K562 (cell line): ENCODE measurements around the gene ARHGAP26. TPM values are rescaled to one million over a fixed set of nuclear protein-coding genes. Genes with fewer than 3 reads are reported as not detected.

Source experiments
- ATAC-seq: fragments of 200-7000 bp; cut with Tn5 transposase; 3 replicates; pipeline ENCODE4 v1.9.1; 2020; ENCODE audit warnings: moderate library complexity
- BruUV-seq: library from RNA; stranded (reverse); fragments of 400-500 nt; replicated peaks from 2 replicates; lab custom pipeline; 2021; lab: Mats Ljungman, UMichigan
- CTCF ChIA-PET: fragments of 300-600 bp; formaldehyde crosslinking; extraction: SDS; loops from one replicate; lab custom pipeline; 2021; ENCODE audit warnings: low intra/inter-chr PET ratio; lab: Yijun Ruan, JAX
- POLR2A ChIA-PET: fragments of 300-600, 350-650 bp; sonication (Branson Sonifier 250); formaldehyde crosslinking; extraction: SDS; loops from one replicate; lab custom pipeline; 2021; ENCODE audit warnings: antibody characterized with exemption, inconsistent platforms; lab: Yijun Ruan, JAX
- DNase-seq, 4 experiments: peaks; one replicate each; pipeline versions ENCODE4 v3.0.0 to v3.0.0-alpha.2; 2011 to 2018; ENCODE audit warnings: low spot score in 3 of 4, mixed read lengths in 3 of 4; ENCODE audit errors: extremely low read depth in 1 of 4
- FAIRE-seq: peaks from 2 replicates; lab custom pipeline; 2011; peaks lifted over from hg19 to GRCh38; lab: Jason Lieb, UNC
- H2AFZ ChIP-seq: 2 replicates; pipeline ENCODE4 v1.6.0; 2011; ENCODE audit warnings: low read depth, low read length, control low read depth, inconsistent platforms
- H3K27ac ChIP-seq: fragments of 200-600 bp; 3 replicates; pipeline ENCODE4 v1.8.0; 2011; ENCODE audit warnings: low read depth, mild to moderate bottlenecking, control low read depth, inconsistent platforms, low read length, moderate library complexity, mixed read lengths; ENCODE audit errors: extremely low read depth
- H3K27me3 ChIP-seq, 2 experiments: fragments of 300-600 bp in 1 of 2; 2 replicates in 1 of 2; 3 replicates in 1 of 2; pipeline versions ENCODE4 v1.6.0 to v1.8.0; 2011; ENCODE audit warnings: inconsistent platforms in 2 of 2, low read length in 2 of 2, mild to moderate bottlenecking in 1 of 2, mixed read lengths in 1 of 2, moderate library complexity in 1 of 2; ENCODE audit not compliant: control insufficient read depth in 2 of 2, insufficient read depth in 2 of 2
- H3K36me3 ChIP-seq: fragments of 300-600 bp; 3 replicates; pipeline ENCODE4 v1.8.0; 2011; ENCODE audit warnings: mild to moderate bottlenecking, low read length, inconsistent platforms; ENCODE audit not compliant: control insufficient read depth, insufficient read depth
- H3K4me1 ChIP-seq, 2 experiments: fragments of 200-600 bp in 1 of 2; replicated peaks in 1 of 2; 2 replicates in 1 of 2; 3 replicates in 1 of 2; pipeline versions ENCODE4 v1.5.1 to v1.8.0; 2011; ENCODE audit warnings: inconsistent platforms in 2 of 2, low read length in 2 of 2, mild to moderate bottlenecking in 1 of 2, mixed read lengths in 1 of 2, moderate library complexity in 1 of 2; ENCODE audit not compliant: control insufficient read depth in 2 of 2, insufficient read depth in 2 of 2
- H3K4me2 ChIP-seq: 2 replicates; pipeline ENCODE4 v1.6.1; 2011; ENCODE audit warnings: low read length, control low read depth, inconsistent platforms, mixed read lengths; ENCODE audit not compliant: insufficient read depth
- H3K4me3 ChIP-seq: fragments of 200-600 bp; sonication (generic), shearing (Covaris generic); 2 replicates; pipeline ENCODE4 v1.5.1; 2016; ENCODE audit warnings: control low read depth, inconsistent platforms
- H3K79me2 ChIP-seq: fragments of 200-600 bp; 3 replicates; pipeline ENCODE4 v1.8.0; 2011; ENCODE audit warnings: low read length, inconsistent platforms; ENCODE audit not compliant: control insufficient read depth, insufficient read depth
- H3K9ac ChIP-seq, 2 experiments: 2 replicates each; pipeline versions ENCODE4 v1.6.0 to v1.6.1; 2011; ENCODE audit warnings: low read depth in 2 of 2, low read length in 2 of 2, control low read depth in 1 of 2, inconsistent platforms in 1 of 2, mild to moderate bottlenecking in 1 of 2, mixed read lengths in 1 of 2; ENCODE audit not compliant: insufficient read depth in 1 of 2
- H3K9me1 ChIP-seq: one replicate; pipeline ENCODE4 v1.6.0; 2011; ENCODE audit warnings: inconsistent platforms, mild to moderate bottlenecking, low read length, moderate library complexity; ENCODE audit not compliant: control insufficient read depth, insufficient read depth
- H3K9me3 ChIP-seq: replicated peaks from 2 replicates; pipeline ENCODE4 v1.5.1; 2011; ENCODE audit warnings: low read depth, low read length, inconsistent platforms; ENCODE audit not compliant: control insufficient read depth, insufficient read depth
- H4K20me1 ChIP-seq: replicated peaks from 2 replicates; pipeline ENCODE4 v1.6.1; 2011; ENCODE audit warnings: low read length, inconsistent platforms, mixed read lengths; ENCODE audit not compliant: control insufficient read depth, insufficient read depth
- MEIS2 ChIP-seq: fragments of 450-650 bp; IDR thresholded peaks from 2 replicates; pipeline ENCODE4 v1.6.1; 2014; ENCODE audit warnings: mild to moderate bottlenecking; ENCODE audit not compliant: partially characterized antibody
- NCOA6 ChIP-seq: fragments of 450-650 bp; IDR thresholded peaks from 2 replicates; pipeline ENCODE4 v1.6.1; 2017; ENCODE audit warnings: mild to moderate bottlenecking
- SPI1 ChIP-seq: IDR thresholded peaks from 2 replicates; pipeline ENCODE4 v1.6.1; 2011; ENCODE audit warnings: low read depth, low read length, control low read depth, borderline replicate concordance
- WGBS: fragments of 100-300 bp; shearing (Covaris generic); methylation state at CpG from one replicate; pipeline ENCODE4 v1.1.6; 2016; ENCODE audit warnings: low coverage, mixed read lengths; ENCODE audit not compliant: insufficient coverage; ENCODE audit errors: missing lambda C conversion rate; 5-methylcytosine and 5-hydroxymethylcytosine counted together
- in situ Hi-C: fragments of 300-500 bp; cut with MboI; formaldehyde crosslinking; loops from 4 replicates; pipeline ENCODE4 v1.15.0; 2018; ENCODE audit warnings: inconsistent platforms, mixed read lengths
- intact Hi-C: fragments of 100-400 bp; cut with micrococcal nuclease; formaldehyde crosslinking; loops from 2 replicates; pipeline ENCODE4 v1.14.2; 2022
- polyA plus RNA-seq, 8 experiments: library from polyadenylated mRNA; depleted of rRNA in 4 of 8; stranded (reverse) in 5 of 8; unstranded in 3 of 8; fragments of >200 nt; fragmentation: Nextera tagmentation in 2 of 8; fragmentation: Illumina TruSeq in 1 of 8; extraction: Ambion mirVana in 2 of 8; extraction: Trizol in 1 of 8; gene quantifications; 2 replicates each; pipeline versions ENCODE4 v1.2.1 to v1.2.3, GENCODE V29; 2011 to 2014; ENCODE audit warnings: inconsistent platforms in 1 of 8, missing spikeins in 1 of 8
- total RNA-seq, 7 experiments: library from RNA; depleted of rRNA in 6 of 7; stranded (reverse); fragments of >200 nt in 6 of 7; fragmentation: Illumina TruSeq in 2 of 7; extraction: Trizol in 2 of 7; gene quantifications; 2 replicates each; pipeline versions ENCODE4 v1.2.1 to v1.2.3, GENCODE V29; 2011 to 2021; ENCODE audit warnings: low replicate concordance in 1 of 7
- TF ChIP-seq, protein P1 (sequence below): fragments of 450-650 bp; IDR thresholded peaks from 2 replicates; pipeline ENCODE4 v1.6.1; 2016

The ARHGAP26 gene
- total and polyA plus RNA-seq, 9 of the 15 experiments (the other 6 are each of a cell fraction or from before 2014, with no cell fraction given): 0.13 to 1.1 (median 0.55) TPM

DNA sequence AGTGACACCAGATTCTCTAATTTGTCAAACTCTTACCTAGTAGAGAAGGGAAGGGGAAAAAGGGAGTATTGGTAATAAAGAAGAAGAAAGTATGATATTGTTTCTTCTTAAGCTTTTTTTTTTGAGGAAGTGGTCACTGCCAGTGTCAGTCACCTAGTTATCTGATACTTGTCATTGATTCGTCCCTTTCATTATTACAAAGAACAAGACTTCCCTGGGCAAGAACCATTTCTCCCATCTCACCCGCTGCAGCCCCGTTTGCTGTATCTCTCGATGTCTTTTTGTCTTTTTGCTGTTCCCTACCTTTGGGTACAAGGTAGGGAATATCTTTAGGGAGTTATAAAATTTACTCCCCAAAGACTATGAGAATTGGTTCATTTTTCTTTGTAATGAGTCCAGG, 249.0 kb downstream of the ARHGAP26 start:
- TF ChIP-seq NCOA6 (no peak), MEIS2 (peak; percentile 11), SPI1 (peak; percentile 72; the same call in 1 of the 2 replicates)
- TF ChIP-seq, protein P1, sequence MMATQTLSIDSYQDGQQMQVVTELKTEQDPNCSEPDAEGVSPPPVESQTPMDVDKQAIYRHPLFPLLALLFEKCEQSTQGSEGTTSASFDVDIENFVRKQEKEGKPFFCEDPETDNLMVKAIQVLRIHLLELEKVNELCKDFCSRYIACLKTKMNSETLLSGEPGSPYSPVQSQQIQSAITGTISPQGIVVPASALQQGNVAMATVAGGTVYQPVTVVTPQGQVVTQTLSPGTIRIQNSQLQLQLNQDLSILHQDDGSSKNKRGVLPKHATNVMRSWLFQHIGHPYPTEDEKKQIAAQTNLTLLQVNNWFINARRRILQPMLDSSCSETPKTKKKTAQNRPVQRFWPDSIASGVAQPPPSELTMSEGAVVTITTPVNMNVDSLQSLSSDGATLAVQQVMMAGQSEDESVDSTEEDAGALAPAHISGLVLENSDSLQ: peak; percentile 76
- TF ChIP-seq, all 486 proteins: peak for 3
- intact Hi-C loops (loop anchor here (10.0 kb wide), 2 partner anchors 1126 to 1166 kb away; no protein-coding TSS in a partner anchor), in situ Hi-C loops (no loop called here)
- H3K9me3 ChIP-seq: no peaks in the 10 kb centered on the region
- POLR2A ChIA-PET: no interaction called here
- no peak overlapping the region for H3K4me2 ChIP-seq
- peaks cover 0 to 10% of the 10 kb centered on the region in 2 experiments; a peak in 2 of 5 replicates for H3K4me1 ChIP-seq
- no peaks in the 10 kb centered on the region for H3K9me1 ChIP-seq
- ATAC-seq (no peak), FAIRE-seq (no peak), DNase-seq (no peak)
- CTCF ChIA-PET: no interaction called here
- H2AFZ ChIP-seq: peak overlapping the region; percentile 29; the same call in 1 of the 2 replicates
- no peaks in the 10 kb centered on the region for H4K20me1 ChIP-seq
- 40% methylated on average over 4 of the region's 4 CpGs for WGBS
- H3K27me3 ChIP-seq: no peaks in the 10 kb centered on the region
- no peaks in the 10 kb centered on the region for H3K79me2 ChIP-seq
- H3K4me3 ChIP-seq: no peak overlapping the region
- H3K9ac ChIP-seq: no peak overlapping the region
- H3K27ac ChIP-seq: no peak overlapping the region
- no TSS peak for BruUV-seq
- H3K36me3 ChIP-seq: no peaks in the 10 kb centered on the region
